HL-60 (cell line): Measurements from ENCODE around the gene CD44.

ENCODE experiments used
- DNase-seq, 2 experiments: peaks; one replicate each; pipeline ENCODE4 v3.0.0-alpha.2; 2010 to 2020; ENCODE audit warnings: low read depth in 1 of 2, low spot score in 1 of 2
- H3K27ac ChIP-seq: fragments of 250-450 bp; sonication (Bioruptor Pico); replicated peaks from 2 replicates; pipeline ENCODE4 v1.5.1; 2020; ENCODE audit warnings: mild to moderate bottlenecking, moderate library complexity
- H3K27me3 ChIP-seq: fragments of 250-450 bp; sonication (Bioruptor Pico); 2 replicates; pipeline ENCODE4 v1.5.1; 2021; ENCODE audit warnings: mild to moderate bottlenecking, moderate library complexity; ENCODE audit not compliant: insufficient read depth, poor library complexity, severe bottlenecking
- H3K4me3 ChIP-seq: replicated peaks from 2 replicates; pipeline ENCODE4 v1.5.1; 2011; ENCODE audit warnings: mild to moderate bottlenecking, control low read depth, low read length; ENCODE audit not compliant: insufficient read depth
- CTCF ChIP-seq: IDR thresholded peaks from one replicate; pipeline ENCODE4 v1.5.1; 2011; ENCODE audit warnings: low read length, control low read depth, inconsistent platforms; ENCODE audit not compliant: insufficient read depth
- GABPA ChIP-seq: IDR thresholded peaks from 2 replicates; pipeline ENCODE4 v1.6.1; 2012; ENCODE audit warnings: low read depth
- POLR2AphosphoS5 ChIP-seq: IDR thresholded peaks from 2 replicates; pipeline ENCODE4 v1.6.1; 2012; ENCODE audit warnings: low read depth
- REST ChIP-seq: IDR thresholded peaks from 2 replicates; pipeline ENCODE4 v1.6.1; 2012; ENCODE audit warnings: low read depth; ENCODE audit not compliant: insufficient replicate concordance
- SPI1 ChIP-seq: IDR thresholded peaks from 2 replicates; pipeline ENCODE4 v1.6.1; 2012; ENCODE audit warnings: low read depth, mild to moderate bottlenecking, borderline replicate concordance

CD44 gene

GRCh38 chr11:35241531-35241930, 102.6 kb downstream of the CD44 start:
- no peak for DNase-seq
- Histone ChIP-seq H3K4me3 (no peak overlapping the region), H3K27me3 (no peaks in the 10 kb centered on the region), H3K27ac (no peak overlapping the region)
- TF ChIP-seq REST (no peak), CTCF (no peak), GABPA (no peak), SPI1 (no peak), POLR2AphosphoS5 (no peak)

- Histone ChIP-seq H3K27me3 (no peaks in the 10 kb centered on the region), H3K27ac (no peak overlapping the region), H3K4me3 (no peak overlapping the region)
- no peak for TF ChIP-seq REST
- TF ChIP-seq CTCF, result no peak
- TF ChIP-seq SPI1, result no peak
- TF ChIP-seq POLR2AphosphoS5, result no peak
- no peak for TF ChIP-seq GABPA
- DNase-seq, result no peak
These were observed 103.7 kb downstream of the CD44 start for GRCh38 chr11:35242412-35243242.

GRCh38 chr11:35243774-35244173, 104.8 kb downstream of the CD44 start:
- H3K27ac ChIP-seq, result no peak overlapping the region
- H3K27me3 ChIP-seq, result no peaks in the 10 kb centered on the region

More at GRCh38 chr11:35243774-35244173, 104.8 kb downstream of the CD44 start:
- TF ChIP-seq GABPA (no peak), REST (no peak), SPI1 (no peak), CTCF (no peak), POLR2AphosphoS5 (no peak)
- no peak for DNase-seq
- no peak overlapping the region for H3K4me3 ChIP-seq
